CD14-positive monocyte (primary cell): ENCODE measurements around the gene SLC35F4. TPM values are rescaled to one million over a fixed set of nuclear protein-coding genes. Genes with fewer than 3 reads are reported as not detected.

ENCODE experiments used
- DNase-seq, 3 donors: peaks; one replicate each; pipeline ENCODE4 v3.0.0-alpha.2; 2011 to 2022
- H2AFZ ChIP-seq: 2 replicates; pipeline ENCODE4 v1.6.0; 2012; ENCODE audit warnings: mild to moderate bottlenecking, low read depth, low read length, inconsistent platforms; ENCODE audit not compliant: insufficient read depth, poor library complexity, severe bottlenecking
- H3K27ac ChIP-seq, 2 donors: 1 replicate in 1 of 2; 2 replicates in 1 of 2; pipeline ENCODE4 v1.5.1; 2012 to 2013; ENCODE audit warnings: low read length in 2 of 2, control low read depth in 1 of 2, inconsistent platforms in 1 of 2, low read depth in 1 of 2, mild to moderate bottlenecking in 1 of 2
- H3K27me3 ChIP-seq, 2 donors: one replicate each; pipeline versions ENCODE4 v1.6.0 to v1.6.1; 2011 to 2013; ENCODE audit warnings: low read length in 2 of 2; ENCODE audit not compliant: control insufficient read depth in 2 of 2, insufficient read depth in 2 of 2
- H3K36me3 ChIP-seq, 2 donors: replicated peaks in 1 of 2; 1 replicate in 1 of 2; 2 replicates in 1 of 2; pipeline versions ENCODE4 v1.5.1 to v1.6.1; 2012 to 2013; ENCODE audit warnings: low read length in 2 of 2, control low read depth in 1 of 2, inconsistent platforms in 1 of 2, mild to moderate bottlenecking in 1 of 2; ENCODE audit not compliant: insufficient read depth in 2 of 2, control insufficient read depth in 1 of 2
- H3K4me1 ChIP-seq, 2 donors: 1 replicate in 1 of 2; 2 replicates in 1 of 2; pipeline versions ENCODE4 v1.5.1 to v1.6.1; 2012 to 2013; ENCODE audit warnings: low read length in 2 of 2, control low read depth in 1 of 2, inconsistent platforms in 1 of 2, mild to moderate bottlenecking in 1 of 2, moderate library complexity in 1 of 2; ENCODE audit not compliant: insufficient read depth in 2 of 2, control insufficient read depth in 1 of 2
- H3K4me2 ChIP-seq: replicated peaks from 2 replicates; pipeline ENCODE3; 2012; ENCODE audit warnings: low read length, moderate library complexity, mild to moderate bottlenecking; ENCODE audit not compliant: poor library complexity, severe bottlenecking; ENCODE audit errors: extremely low read depth
- H3K4me3 ChIP-seq, 3 experiments: fragments of 200-600 bp in 1 of 3; sonication (generic) in 1 of 3; replicated peaks in 1 of 3; 1 replicate in 2 of 3; 2 replicates in 1 of 3; pipeline ENCODE4 v1.5.1; 2011 to 2013; ENCODE audit warnings: low read length in 3 of 3, mild to moderate bottlenecking in 3 of 3, control low read depth in 2 of 3, low read depth in 2 of 3, inconsistent platforms in 1 of 3, moderate library complexity in 1 of 3
- H3K79me2 ChIP-seq: 2 replicates; pipeline ENCODE4 v1.6.0; 2012; ENCODE audit warnings: mild to moderate bottlenecking, control low read depth, inconsistent platforms, low read length, moderate library complexity; ENCODE audit not compliant: insufficient read depth
- H3K9ac ChIP-seq: 2 replicates; pipeline ENCODE4 v1.6.0; 2017; ENCODE audit warnings: low read length, mild to moderate bottlenecking; ENCODE audit not compliant: insufficient read depth, poor library complexity, severe bottlenecking
- H3K9me3 ChIP-seq, 2 donors: replicated peaks in 1 of 2; 1 replicate in 1 of 2; 2 replicates in 1 of 2; pipeline versions ENCODE4 v1.5.1 to v1.6.1; 2012 to 2013; ENCODE audit warnings: low read length in 2 of 2, control low read depth in 1 of 2; ENCODE audit not compliant: control insufficient read depth in 1 of 2, insufficient read depth in 1 of 2
- H4K20me1 ChIP-seq: 2 replicates; pipeline ENCODE4 v1.6.0; 2012; ENCODE audit warnings: mild to moderate bottlenecking, low read length, control low read depth, moderate library complexity; ENCODE audit not compliant: insufficient read depth
- H3K27ac Mint-ChIP-seq, 7 donors: one replicate each; pipeline ENCODE4 v1.8.0; 2020; ENCODE audit warnings: mild to moderate bottlenecking in 7 of 7, mixed read lengths in 7 of 7, moderate library complexity in 6 of 7, inconsistent platforms in 2 of 7
- H3K27me3 Mint-ChIP-seq, 3 donors: one replicate each; pipeline ENCODE4 v1.8.0; 2021 to 2022; ENCODE audit warnings: low read depth in 3 of 3, mild to moderate bottlenecking in 3 of 3, mixed read lengths in 3 of 3, moderate library complexity in 3 of 3, inconsistent platforms in 1 of 3
- H3K36me3 Mint-ChIP-seq, 2 donors: one replicate each; pipeline ENCODE4 v1.8.0; 2020; ENCODE audit warnings: mixed read lengths in 2 of 2, inconsistent platforms in 1 of 2, mild to moderate bottlenecking in 1 of 2
- H3K4me1 Mint-ChIP-seq: one replicate; pipeline ENCODE4 v1.8.0; 2020; ENCODE audit warnings: mild to moderate bottlenecking, mixed read lengths
- H3K4me3 Mint-ChIP-seq, 2 donors: one replicate each; pipeline ENCODE4 v1.8.0; 2020; ENCODE audit warnings: mild to moderate bottlenecking in 2 of 2, mixed read lengths in 2 of 2, moderate library complexity in 1 of 2
- H3K9me3 Mint-ChIP-seq, 7 donors: one replicate each; pipeline ENCODE4 v1.8.0; 2020 to 2022; ENCODE audit warnings: mixed read lengths in 7 of 7, mild to moderate bottlenecking in 6 of 7, moderate library complexity in 6 of 7, inconsistent platforms in 2 of 7
- CTCF ChIP-seq: fragments of 200-600 bp; IDR thresholded peaks from one replicate; pipeline ENCODE4 v1.8.0; 2022; ENCODE audit warnings: antibody characterized with exemption, mild to moderate bottlenecking
- WGBS: methylation state at CpG from one replicate; pipeline ENCODE4 v1.1.5; 2013; ENCODE audit warnings: missing lambda C conversion rate; ENCODE audit not compliant: insufficient coverage; 5-methylcytosine and 5-hydroxymethylcytosine counted together
- intact Hi-C, 2 donors: fragments of 100-400 bp; cut with micrococcal nuclease; formaldehyde crosslinking; loops; one replicate each; pipeline versions ENCODE4 v1.15.0 to v1.15.1; 2023
- polyA plus RNA-seq, 3 donors: library from polyadenylated mRNA; depleted of rRNA in 1 of 3; unstranded in 2 of 3; stranded (reverse) in 1 of 3; fragments of 300-500 nt in 2 of 3; fragments of >200 nt in 1 of 3; fragmentation: Illumina TruSeq in 2 of 3; gene quantifications; 1 replicate in 2 of 3; 2 replicates in 1 of 3; pipeline ENCODE4 v1.2.3, GENCODE V29; 2012 to 2021

The SLC35F4 gene
- polyA plus RNA-seq, 3 donors = not detected

GRCh38 chr14:57816568-57817284, 49.2 kb downstream of the SLC35F4 start:
- no peak overlapping the region for H3K9ac ChIP-seq
- no peak overlapping the region for H3K27ac ChIP-seq
- H3K79me2 ChIP-seq = no peaks in the 10 kb centered on the region
- H3K36me3 Mint-ChIP-seq = no peaks in the 10 kb centered on the region
- WGBS = 80% methylated on average over 1 of the region's 2 CpGs
- no peaks in the 10 kb centered on the region for H4K20me1 ChIP-seq
- H3K4me3 Mint-ChIP-seq = no peak overlapping the region
- H3K9me3 Mint-ChIP-seq = peaks cover 0 to 4% (median 0%) of the 10 kb centered on the region in 7 donors
- H3K4me1 ChIP-seq = no peaks in the 10 kb centered on the region
- no peak for DNase-seq
- H2AFZ ChIP-seq = no peak overlapping the region
- no peak overlapping the region for H3K4me3 ChIP-seq
- H3K36me3 ChIP-seq = no peaks in the 10 kb centered on the region
- no peak for TF ChIP-seq CTCF
- no peaks in the 10 kb centered on the region for H3K4me1 Mint-ChIP-seq
- no peak overlapping the region for H3K4me2 ChIP-seq
- no peaks in the 10 kb centered on the region for H3K9me3 ChIP-seq
- intact Hi-C loops = no loop called here
- H3K27me3 Mint-ChIP-seq = no peaks in the 10 kb centered on the region
- no peaks in the 10 kb centered on the region for H3K27me3 ChIP-seq
- H3K27ac Mint-ChIP-seq = no peak overlapping the region

GRCh38 chr14:57814726-57815125, 51.2 kb downstream of the SLC35F4 start:
- Histone ChIP-seq H3K79me2 (no peaks in the 10 kb centered on the region), H3K9me3 (no peaks in the 10 kb centered on the region), H3K4me1 (no peaks in the 10 kb centered on the region), H3K9ac (no peak overlapping the region), H3K27me3 (no peaks in the 10 kb centered on the region), H4K20me1 (no peaks in the 10 kb centered on the region), H3K4me2 (no peak overlapping the region), H3K36me3 (no peaks in the 10 kb centered on the region), H3K4me3 (no peak overlapping the region), H3K27ac (no peak overlapping the region), H2AFZ (no peak overlapping the region)
- intact Hi-C loops = no loop called here
- H3K4me1 Mint-ChIP-seq = no peaks in the 10 kb centered on the region
- H3K27ac Mint-ChIP-seq = no peak overlapping the region
- no peaks in the 10 kb centered on the region for H3K36me3 Mint-ChIP-seq
- peaks cover 0 to 5% (median 0%) of the 10 kb centered on the region in 7 donors for H3K9me3 Mint-ChIP-seq
- peaks cover 0 to 3% (median 0%) of the 10 kb centered on the region in 3 donors for H3K27me3 Mint-ChIP-seq
- H3K4me3 Mint-ChIP-seq = no peak overlapping the region
- TF ChIP-seq CTCF = no peak
- WGBS = 83% methylated on average over 3 of the region's 4 CpGs
- DNase-seq = no peak
